HG03460 (cell line): Measurements from ENCODE around the gene ZKSCAN7.
"Not testable (repeated sequence)": the region's sequence is repeated elsewhere in the genome, so short reads cannot be mapped to it uniquely, and the experiment has no call there.

Experiments
- ATAC-seq: cut with Tn5 transposase; IDR thresholded peaks from one replicate; pipeline ENCODE4 v1.9.1; 2021; ENCODE audit not compliant: unreplicated experiment

The ZKSCAN7 gene

GRCh38 chr3:44554626-44555592, at the start of gene ZKSCAN7:
Gene ZKSCAN7, plus strand, starts transcription at chr3:44555193. Its CDS starts 1,855 bp downstream, at chr3:44557048.
- ATAC-seq: peak; percentile 65

- no peak for ATAC-seq
Observed at GRCh38 chr3:44506556-44506955, 48.4 kb upstream of the ZKSCAN7 start.

- ATAC-seq: no peak
Observed at GRCh38 chr3:44506961-44507360, 48.0 kb upstream of the ZKSCAN7 start.

GRCh38 chr3:44509393-44509921, 45.5 kb upstream of the ZKSCAN7 start:
- ATAC-seq: no peak

- ATAC-seq: peak; percentile 46
Observed at GRCh38 chr3:44510000-44510368, 45.0 kb upstream of the ZKSCAN7 start.

GRCh38 chr3:44511238-44511566, 43.8 kb upstream of the ZKSCAN7 start:
- no peak for ATAC-seq

GRCh38 chr3:44513513-44513912, 41.5 kb upstream of the ZKSCAN7 start:
- no peak for ATAC-seq

GRCh38 chr3:44516230-44516629, 38.8 kb upstream of the ZKSCAN7 start:
- no peak for ATAC-seq

GRCh38 chr3:44518782-44519156, 36.2 kb upstream of the ZKSCAN7 start:
- ATAC-seq: no peak

GRCh38 chr3:44521721-44522120, 33.3 kb upstream of the ZKSCAN7 start:
- no peak for ATAC-seq

- no peak for ATAC-seq
Observed at GRCh38 chr3:44522494-44522933, 32.5 kb upstream of the ZKSCAN7 start.

- no peak for ATAC-seq
Observed at GRCh38 chr3:44525060-44525459, 29.9 kb upstream of the ZKSCAN7 start.

GRCh38 chr3:44529927-44530326, 25.1 kb upstream of the ZKSCAN7 start:
- ATAC-seq: no peak

GRCh38 chr3:44530911-44531310, 24.1 kb upstream of the ZKSCAN7 start:
- ATAC-seq: no peak

- not testable (repeated sequence) for ATAC-seq
Observed at GRCh38 chr3:44534659-44535058, 20.3 kb upstream of the ZKSCAN7 start.

- ATAC-seq: no peak
Observed at GRCh38 chr3:44535364-44535763, 19.6 kb upstream of the ZKSCAN7 start.

- ATAC-seq: not testable (repeated sequence)
Observed at GRCh38 chr3:44544811-44545210, 10.2 kb upstream of the ZKSCAN7 start.

GRCh38 chr3:44555723-44556122, 730 bp downstream of the ZKSCAN7 start:
- ATAC-seq: no peak

- no peak for ATAC-seq
Observed at GRCh38 chr3:44557074-44557473, 2.1 kb downstream of the ZKSCAN7 start.

GRCh38 chr3:44561076-44561475, 6.1 kb downstream of the ZKSCAN7 start:
- ATAC-seq: no peak

- no peak for ATAC-seq
Observed at GRCh38 chr3:44562147-44562546, 7.2 kb downstream of the ZKSCAN7 start.

- no peak for ATAC-seq
Observed at GRCh38 chr3:44568561-44568960, 13.6 kb downstream of the ZKSCAN7 start.
